ENCODE measurements around the gene IQCE.
"Not testable (repeated sequence)": the region's sequence is repeated elsewhere in the genome, so short reads cannot be mapped to it uniquely, and the experiment has no call there.

Gene IQCE

GRCh38 chr7:2589341-2589740 lies 30.6 kb downstream of the IQCE start:
- Histone ChIP-seq H3K9ac (ENCODE audit: low read depth, low read length) (no peak overlapping the region), H3K9me3 (ENCODE audit: control insufficient read depth, insufficient read depth, low read length) (no peaks in the 10 kb centered on the region), H3K36me3 (ENCODE audit: control insufficient read depth, insufficient read depth, low read length) (peaks cover 11% of the 10 kb centered on the region), H3K4me3 (ENCODE audit: low read depth, low read length) (no peak overlapping the region), H3K4me1 (ENCODE audit: control insufficient read depth, insufficient read depth, low read length) (no peaks in the 10 kb centered on the region), H3K27me3 (ENCODE audit: control insufficient read depth, insufficient read depth, low read length) (no peaks in the 10 kb centered on the region), H3K27ac (ENCODE audit: low read depth, low read length) (no peak overlapping the region)

- H3K36me3 ChIP-seq (ENCODE audit: control insufficient read depth, insufficient read depth, low read length) = peaks cover 14% of the 10 kb centered on the region
- H3K27ac ChIP-seq (ENCODE audit: low read depth, low read length); H3K4me1 ChIP-seq (ENCODE audit: control insufficient read depth, insufficient read depth, low read length); H3K9ac ChIP-seq (ENCODE audit: low read depth, low read length); H3K4me3 ChIP-seq (ENCODE audit: low read depth, low read length); H3K27me3 ChIP-seq (ENCODE audit: control insufficient read depth, insufficient read depth, low read length); H3K9me3 ChIP-seq (ENCODE audit: control insufficient read depth, insufficient read depth, low read length): not testable (repeated sequence)
These were observed 31.2 kb downstream of the IQCE start for GRCh38 chr7:2589941-2590340.

GRCh38 chr7:2592375-2592865 lies 33.6 kb downstream of the IQCE start:
- no peak overlapping the region for H3K27ac ChIP-seq (ENCODE audit: low read depth, low read length)
- no peaks in the 10 kb centered on the region for H3K27me3 ChIP-seq (ENCODE audit: control insufficient read depth, insufficient read depth, low read length)
- H3K9me3 ChIP-seq (ENCODE audit: control insufficient read depth, insufficient read depth, low read length) = no peaks in the 10 kb centered on the region
- peaks cover 15% of the 10 kb centered on the region for H3K36me3 ChIP-seq (ENCODE audit: control insufficient read depth, insufficient read depth, low read length)
- H3K9ac ChIP-seq (ENCODE audit: low read depth, low read length) = no peak overlapping the region
- H3K4me1 ChIP-seq (ENCODE audit: control insufficient read depth, insufficient read depth, low read length) = no peaks in the 10 kb centered on the region
- no peak overlapping the region for H3K4me3 ChIP-seq (ENCODE audit: low read depth, low read length)

GRCh38 chr7:2593036-2593727 lies 34.4 kb downstream of the IQCE start:
- Histone ChIP-seq H3K9me3 (ENCODE audit: control insufficient read depth, insufficient read depth, low read length) (no peaks in the 10 kb centered on the region), H3K9ac (ENCODE audit: low read depth, low read length) (no peak overlapping the region), H3K36me3 (ENCODE audit: control insufficient read depth, insufficient read depth, low read length) (peaks cover 15% of the 10 kb centered on the region), H3K4me3 (ENCODE audit: low read depth, low read length) (no peak overlapping the region), H3K27ac (ENCODE audit: low read depth, low read length) (no peak overlapping the region), H3K4me1 (ENCODE audit: control insufficient read depth, insufficient read depth, low read length) (no peaks in the 10 kb centered on the region), H3K27me3 (ENCODE audit: control insufficient read depth, insufficient read depth, low read length) (no peaks in the 10 kb centered on the region)

- H3K27ac ChIP-seq (ENCODE audit: low read depth, low read length) = no peak overlapping the region
- no peaks in the 10 kb centered on the region for H3K27me3 ChIP-seq (ENCODE audit: control insufficient read depth, insufficient read depth, low read length)
- no peak overlapping the region for H3K4me3 ChIP-seq (ENCODE audit: low read depth, low read length)
- H3K9ac ChIP-seq (ENCODE audit: low read depth, low read length) = no peak overlapping the region
- H3K36me3 ChIP-seq (ENCODE audit: control insufficient read depth, insufficient read depth, low read length) = peaks cover 21% of the 10 kb centered on the region
- H3K4me1 ChIP-seq (ENCODE audit: control insufficient read depth, insufficient read depth, low read length) = no peaks in the 10 kb centered on the region
- no peaks in the 10 kb centered on the region for H3K9me3 ChIP-seq (ENCODE audit: control insufficient read depth, insufficient read depth, low read length)
These were observed 35.8 kb downstream of the IQCE start for GRCh38 chr7:2594599-2594998.

- Histone ChIP-seq H3K4me3 (ENCODE audit: low read depth, low read length) (no peak overlapping the region), H3K27me3 (ENCODE audit: control insufficient read depth, insufficient read depth, low read length) (no peaks in the 10 kb centered on the region), H3K9me3 (ENCODE audit: control insufficient read depth, insufficient read depth, low read length) (no peaks in the 10 kb centered on the region), H3K4me1 (ENCODE audit: control insufficient read depth, insufficient read depth, low read length) (no peaks in the 10 kb centered on the region), H3K9ac (ENCODE audit: low read depth, low read length) (no peak overlapping the region), H3K36me3 (ENCODE audit: control insufficient read depth, insufficient read depth, low read length) (peaks cover 21% of the 10 kb centered on the region), H3K27ac (ENCODE audit: low read depth, low read length) (no peak overlapping the region)
These were observed 36.6 kb downstream of the IQCE start for GRCh38 chr7:2595258-2595860.

GRCh38 chr7:2596464-2597272 lies 37.9 kb downstream of the IQCE start:
- no peaks in the 10 kb centered on the region; the same call in 1 of the 2 replicates for H3K4me1 ChIP-seq (ENCODE audit: control insufficient read depth, insufficient read depth, low read length)
- H3K9ac ChIP-seq (ENCODE audit: low read depth, low read length) = no peak overlapping the region
- H3K27me3 ChIP-seq (ENCODE audit: control insufficient read depth, insufficient read depth, low read length) = no peaks in the 10 kb centered on the region
- H3K27ac ChIP-seq (ENCODE audit: low read depth, low read length) = no peak overlapping the region
- no peak overlapping the region for H3K4me3 ChIP-seq (ENCODE audit: low read depth, low read length)
- H3K36me3 ChIP-seq (ENCODE audit: control insufficient read depth, insufficient read depth, low read length) = peaks cover 21% of the 10 kb centered on the region
- H3K9me3 ChIP-seq (ENCODE audit: control insufficient read depth, insufficient read depth, low read length) = no peaks in the 10 kb centered on the region

- Histone ChIP-seq H3K9me3 (ENCODE audit: control insufficient read depth, insufficient read depth, low read length) (no peaks in the 10 kb centered on the region), H3K9ac (ENCODE audit: low read depth, low read length) (no peak overlapping the region), H3K27me3 (ENCODE audit: control insufficient read depth, insufficient read depth, low read length) (no peaks in the 10 kb centered on the region), H3K36me3 (ENCODE audit: control insufficient read depth, insufficient read depth, low read length) (peaks cover 18% of the 10 kb centered on the region), H3K4me1 (ENCODE audit: control insufficient read depth, insufficient read depth, low read length) (no peaks in the 10 kb centered on the region; the same call in 1 of the 2 replicates), H3K4me3 (ENCODE audit: low read depth, low read length) (no peak overlapping the region), H3K27ac (ENCODE audit: low read depth, low read length) (no peak overlapping the region)
These were observed 38.5 kb downstream of the IQCE start for GRCh38 chr7:2597273-2597640.

GRCh38 chr7:2598154-2598823 lies 39.5 kb downstream of the IQCE start:
- Histone ChIP-seq H3K27me3 (ENCODE audit: control insufficient read depth, insufficient read depth, low read length) (no peaks in the 10 kb centered on the region), H3K27ac (ENCODE audit: low read depth, low read length) (no peak overlapping the region), H3K4me1 (ENCODE audit: control insufficient read depth, insufficient read depth, low read length) (no peaks in the 10 kb centered on the region; the same call in 1 of the 2 replicates), H3K36me3 (ENCODE audit: control insufficient read depth, insufficient read depth, low read length) (peaks cover 14% of the 10 kb centered on the region), H3K4me3 (ENCODE audit: low read depth, low read length) (no peak overlapping the region), H3K9me3 (ENCODE audit: control insufficient read depth, insufficient read depth, low read length) (no peaks in the 10 kb centered on the region), H3K9ac (ENCODE audit: low read depth, low read length) (no peak overlapping the region)

GRCh38 chr7:2601065-2601464 lies 42.3 kb downstream of the IQCE start:
- no peak overlapping the region for H3K9ac ChIP-seq (ENCODE audit: low read depth, low read length)
- no peaks in the 10 kb centered on the region for H3K27me3 ChIP-seq (ENCODE audit: control insufficient read depth, insufficient read depth, low read length)
- no peak overlapping the region for H3K27ac ChIP-seq (ENCODE audit: low read depth, low read length)
- H3K36me3 ChIP-seq (ENCODE audit: control insufficient read depth, insufficient read depth, low read length) = peaks cover 6% of the 10 kb centered on the region; the same call in 1 of the 2 replicates
- no peaks in the 10 kb centered on the region; the same call in 1 of the 2 replicates for H3K4me1 ChIP-seq (ENCODE audit: control insufficient read depth, insufficient read depth, low read length)
- H3K9me3 ChIP-seq (ENCODE audit: control insufficient read depth, insufficient read depth, low read length) = no peaks in the 10 kb centered on the region
- H3K4me3 ChIP-seq (ENCODE audit: low read depth, low read length) = no peak overlapping the region
